ENCODE results near the gene INTS2. TPM values are rescaled to one million over a fixed set of nuclear protein-coding genes. Genes with fewer than 3 reads are reported as not detected.

The INTS2 gene
- total and polyA plus RNA-seq, 2 donors (not counting 1 experiment from before 2014, with no cell fraction given), result 3.5 to 19.5 TPM

DNA sequence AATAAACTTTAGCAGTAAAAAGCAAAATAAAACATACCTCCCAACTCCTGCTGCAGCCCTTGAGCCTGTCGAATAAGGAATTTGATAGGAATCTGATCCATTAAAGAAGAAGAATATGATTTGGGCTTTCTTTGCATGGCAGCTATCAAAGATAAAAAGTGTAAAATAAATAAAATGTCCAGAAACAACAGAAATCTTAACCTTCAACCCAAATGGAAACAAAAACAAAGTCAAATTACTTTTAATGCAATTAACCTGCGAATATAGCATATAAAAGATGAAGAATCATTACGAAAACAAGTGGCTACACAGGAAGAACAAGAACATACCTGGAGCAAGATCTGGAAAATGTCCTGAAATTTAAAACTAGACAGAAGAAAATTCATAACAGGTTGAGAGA is 42.9 kb downstream of the INTS2 start:
- POLR2A ChIA-PET, result no interaction called here
- no peak for TF ChIP-seq EZH2 (IDR thresholded peaks at IDR 0.05; ENCODE audit: borderline replicate concordance, insufficient read depth, low read depth, low read length, poor library complexity, severe bottlenecking)
- TF ChIP-seq, protein P1, sequence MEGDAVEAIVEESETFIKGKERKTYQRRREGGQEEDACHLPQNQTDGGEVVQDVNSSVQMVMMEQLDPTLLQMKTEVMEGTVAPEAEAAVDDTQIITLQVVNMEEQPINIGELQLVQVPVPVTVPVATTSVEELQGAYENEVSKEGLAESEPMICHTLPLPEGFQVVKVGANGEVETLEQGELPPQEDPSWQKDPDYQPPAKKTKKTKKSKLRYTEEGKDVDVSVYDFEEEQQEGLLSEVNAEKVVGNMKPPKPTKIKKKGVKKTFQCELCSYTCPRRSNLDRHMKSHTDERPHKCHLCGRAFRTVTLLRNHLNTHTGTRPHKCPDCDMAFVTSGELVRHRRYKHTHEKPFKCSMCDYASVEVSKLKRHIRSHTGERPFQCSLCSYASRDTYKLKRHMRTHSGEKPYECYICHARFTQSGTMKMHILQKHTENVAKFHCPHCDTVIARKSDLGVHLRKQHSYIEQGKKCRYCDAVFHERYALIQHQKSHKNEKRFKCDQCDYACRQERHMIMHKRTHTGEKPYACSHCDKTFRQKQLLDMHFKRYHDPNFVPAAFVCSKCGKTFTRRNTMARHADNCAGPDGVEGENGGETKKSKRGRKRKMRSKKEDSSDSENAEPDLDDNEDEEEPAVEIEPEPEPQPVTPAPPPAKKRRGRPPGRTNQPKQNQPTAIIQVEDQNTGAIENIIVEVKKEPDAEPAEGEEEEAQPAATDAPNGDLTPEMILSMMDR (IDR thresholded peaks at IDR 0.05), result no peak
- no peaks in the 10 kb centered on the region for H3K4me1 Mint-ChIP-seq
- no peak overlapping the region for H3K27ac ChIP-seq (ENCODE audit: low read length in 2 of 2)
- no peaks in the 10 kb centered on the region for H3K9me3 ChIP-seq (ENCODE audit: control extremely low read depth in 1 of 3, control insufficient read depth in 2 of 3, insufficient read depth in 1 of 3, low read length in 2 of 3)
- ATAC-seq (ENCODE audit: low read depth), result no peak
- peaks cover 1 to 36% of the 10 kb centered on the region in 2 experiments for H3K36me3 ChIP-seq (replicated peaks in 1 of 2; ENCODE audit: control extremely low read depth in 1 of 2, control insufficient read depth in 1 of 2, extremely low read depth in 1 of 2, insufficient read depth in 2 of 2, low read length in 1 of 2)
- H3K27me3 Mint-ChIP-seq, result no peaks in the 10 kb centered on the region
- no peak overlapping the region for H3K27ac Mint-ChIP-seq
- no peaks in the 10 kb centered on the region for H3K79me2 ChIP-seq (ENCODE audit: control insufficient read depth, insufficient read depth, low read length)
- CTCF ChIA-PET, result no interaction called here
- no peaks in the 10 kb centered on the region for H3K4me1 ChIP-seq (ENCODE audit: control insufficient read depth in 2 of 2, insufficient read depth in 2 of 2, low read length in 2 of 2)
- intact Hi-C loops (cut with micrococcal nuclease), result no loop called here
- DNase-seq, result no peak
- H4K20me1 ChIP-seq (ENCODE audit: control insufficient read depth, insufficient read depth, low read length, poor library complexity, severe bottlenecking), result no peaks in the 10 kb centered on the region
- WGBS (ENCODE audit: insufficient coverage), result no CpG with 5 or more reads among the region's 3 CpGs
- no peak overlapping the region for H3K4me2 ChIP-seq (replicated peaks; ENCODE audit: low read depth, low read length, poor library complexity, severe bottlenecking)
- no peak overlapping the region for H3K9ac ChIP-seq (ENCODE audit: low read length)
- H3K4me3 Mint-ChIP-seq, result no peak overlapping the region
- H3K4me3 ChIP-seq (ENCODE audit: control extremely low read depth in 1 of 5, extremely low read depth in 1 of 5, insufficient read depth in 1 of 5, low read depth in 2 of 5, low read length in 4 of 5), result no peak overlapping the region
- H3K9me3 Mint-ChIP-seq (ENCODE audit: insufficient read depth), result no peaks in the 10 kb centered on the region
- H3K27me3 ChIP-seq (replicated peaks in 1 of 4; ENCODE audit: control extremely low read depth in 1 of 4, control insufficient read depth in 3 of 4, insufficient read depth in 4 of 4, low read length in 3 of 4), result no peaks in the 10 kb centered on the region
- no peak overlapping the region for H2AFZ ChIP-seq (ENCODE audit: insufficient read depth, low read depth, low read length, poor library complexity, severe bottlenecking)

DNA sequence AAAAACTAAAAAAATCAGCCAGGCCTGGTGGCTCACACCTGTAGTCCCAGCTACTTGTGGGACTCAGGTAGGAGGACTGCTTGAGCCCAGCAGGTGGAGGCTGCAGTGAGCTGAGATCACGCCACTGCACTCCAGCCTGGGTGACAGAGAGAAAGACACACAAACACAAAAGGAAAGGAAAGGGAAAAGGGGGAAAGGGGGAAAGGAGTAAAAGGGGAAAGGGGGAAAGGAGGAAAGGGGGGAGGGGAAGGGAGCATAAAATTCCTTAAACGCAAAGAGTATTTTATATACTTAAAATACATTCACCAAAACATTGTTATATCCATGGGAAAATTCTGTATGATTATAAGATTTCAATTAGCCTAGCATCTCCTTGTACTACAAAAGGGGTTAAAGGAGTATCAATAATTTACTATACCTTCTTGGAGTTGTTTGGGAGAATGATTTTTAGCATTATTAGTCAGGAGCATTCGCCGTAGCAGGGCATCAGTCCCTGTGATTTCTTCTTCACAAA is 47.1 kb downstream of the INTS2 start:
- Histone ChIP-seq H3K27me3 (replicated peaks in 1 of 4; ENCODE audit: control extremely low read depth in 1 of 4, control insufficient read depth in 3 of 4, insufficient read depth in 4 of 4, low read length in 3 of 4) (no peaks in the 10 kb centered on the region), H3K4me2 (replicated peaks; ENCODE audit: low read depth, low read length, poor library complexity, severe bottlenecking) (no peak overlapping the region), H2AFZ (ENCODE audit: insufficient read depth, low read depth, low read length, poor library complexity, severe bottlenecking) (no peak overlapping the region), H3K4me1 (ENCODE audit: control insufficient read depth in 2 of 2, insufficient read depth in 2 of 2, low read length in 2 of 2) (no peaks in the 10 kb centered on the region), H3K79me2 (ENCODE audit: control insufficient read depth, insufficient read depth, low read length) (no peaks in the 10 kb centered on the region), H3K9me3 (ENCODE audit: control extremely low read depth in 1 of 3, control insufficient read depth in 2 of 3, insufficient read depth in 1 of 3, low read length in 2 of 3) (no peaks in the 10 kb centered on the region), H3K27ac (ENCODE audit: low read length in 2 of 2) (no peak overlapping the region), H4K20me1 (ENCODE audit: control insufficient read depth, insufficient read depth, low read length, poor library complexity, severe bottlenecking) (no peaks in the 10 kb centered on the region), H3K9ac (ENCODE audit: low read length) (no peak overlapping the region), H3K36me3 (replicated peaks in 1 of 2; ENCODE audit: control extremely low read depth in 1 of 2, control insufficient read depth in 1 of 2, extremely low read depth in 1 of 2, insufficient read depth in 2 of 2, low read length in 1 of 2) (peaks cover 1 to 44% of the 10 kb centered on the region in 2 experiments), H3K4me3 (ENCODE audit: control extremely low read depth in 1 of 5, extremely low read depth in 1 of 5, insufficient read depth in 1 of 5, low read depth in 2 of 5, low read length in 4 of 5) (no peak overlapping the region)
- no peaks in the 10 kb centered on the region for H3K4me1 Mint-ChIP-seq
- H3K27me3 Mint-ChIP-seq, result no peaks in the 10 kb centered on the region
- H3K27ac Mint-ChIP-seq, result no peak overlapping the region
- no peak for ATAC-seq (ENCODE audit: low read depth)
- H3K4me3 Mint-ChIP-seq, result no peak overlapping the region
- intact Hi-C loops (cut with micrococcal nuclease), result no loop called here
- WGBS (ENCODE audit: insufficient coverage), result no CpG with 5 or more reads among the region's 4 CpGs
- DNase-seq, result no peak
- ChIA-PET CTCF (no interaction called here), POLR2A (no interaction called here)
- TF ChIP-seq EZH2 (IDR thresholded peaks at IDR 0.05; ENCODE audit: borderline replicate concordance, insufficient read depth, low read depth, low read length, poor library complexity, severe bottlenecking), result no peak
- TF ChIP-seq, protein P1 (IDR thresholded peaks at IDR 0.05), result no peak
- H3K9me3 Mint-ChIP-seq (ENCODE audit: insufficient read depth), result no peaks in the 10 kb centered on the region

All from B cell (primary cell).